ENCODE measurements around the gene RIN3. TPM values are rescaled to one million over a fixed set of nuclear protein-coding genes. Genes with fewer than 3 reads are reported as not detected.

The RIN3 gene
- total RNA-seq, 4 donors from 2014 or later: 6.2 to 29.8 (median 12.2) TPM

DNA sequence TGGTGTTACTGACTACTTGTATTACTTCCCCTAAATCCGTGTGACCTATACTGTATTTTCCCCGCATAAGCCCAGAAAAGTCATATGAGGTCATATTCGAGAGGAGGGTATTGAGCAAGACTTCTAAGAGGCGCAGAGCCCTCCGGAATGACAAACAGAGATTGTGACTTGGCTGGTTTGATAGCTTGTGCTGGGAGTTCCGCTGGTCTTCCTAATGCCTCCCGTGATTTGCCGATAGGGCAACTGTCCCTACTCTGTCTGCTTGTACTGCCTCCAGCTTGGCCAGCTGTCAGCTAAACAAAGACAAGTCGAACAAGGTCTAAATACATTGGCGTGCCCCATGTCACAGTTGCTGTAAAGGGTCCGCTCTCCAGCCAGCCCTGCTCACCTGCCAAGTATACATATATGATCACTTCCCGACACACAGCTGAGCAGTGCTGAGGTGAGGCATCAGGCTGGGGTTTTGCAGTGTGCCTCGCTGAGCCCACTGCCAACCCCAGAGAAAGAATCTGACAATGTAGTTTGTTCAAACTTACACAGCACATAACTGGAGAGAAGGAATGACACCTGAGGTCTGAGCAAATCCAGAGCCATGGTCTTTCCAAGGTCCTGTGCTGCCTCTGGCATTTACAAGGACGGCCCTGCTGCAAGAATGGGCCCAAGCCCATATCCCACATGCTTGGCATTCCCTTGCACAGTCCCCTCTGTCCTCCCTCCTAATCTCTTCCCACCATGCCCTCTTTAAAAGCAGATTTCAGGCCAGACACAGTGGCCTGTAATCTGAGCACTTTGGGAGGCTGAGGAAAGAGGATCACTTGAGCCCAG, 211.1 kb downstream of the RIN3 start:
- Histone ChIP-seq H3K4me1 (no peaks in the 10 kb centered on the region), H3K36me3 (no peaks in the 10 kb centered on the region), H3K27ac (no peak overlapping the region), H3K27me3 (no peaks in the 10 kb centered on the region), H3K4me3 (no peak overlapping the region), H3K9me3 (no peaks in the 10 kb centered on the region)
- intact Hi-C loops (cut with DNase I; ENCODE audit: low total_unique reads): no loop called here
- no peak for DNase-seq
- TF ChIP-seq POLR2A (IDR thresholded peaks at IDR 0.05): no peak
- TF ChIP-seq, protein P1, sequence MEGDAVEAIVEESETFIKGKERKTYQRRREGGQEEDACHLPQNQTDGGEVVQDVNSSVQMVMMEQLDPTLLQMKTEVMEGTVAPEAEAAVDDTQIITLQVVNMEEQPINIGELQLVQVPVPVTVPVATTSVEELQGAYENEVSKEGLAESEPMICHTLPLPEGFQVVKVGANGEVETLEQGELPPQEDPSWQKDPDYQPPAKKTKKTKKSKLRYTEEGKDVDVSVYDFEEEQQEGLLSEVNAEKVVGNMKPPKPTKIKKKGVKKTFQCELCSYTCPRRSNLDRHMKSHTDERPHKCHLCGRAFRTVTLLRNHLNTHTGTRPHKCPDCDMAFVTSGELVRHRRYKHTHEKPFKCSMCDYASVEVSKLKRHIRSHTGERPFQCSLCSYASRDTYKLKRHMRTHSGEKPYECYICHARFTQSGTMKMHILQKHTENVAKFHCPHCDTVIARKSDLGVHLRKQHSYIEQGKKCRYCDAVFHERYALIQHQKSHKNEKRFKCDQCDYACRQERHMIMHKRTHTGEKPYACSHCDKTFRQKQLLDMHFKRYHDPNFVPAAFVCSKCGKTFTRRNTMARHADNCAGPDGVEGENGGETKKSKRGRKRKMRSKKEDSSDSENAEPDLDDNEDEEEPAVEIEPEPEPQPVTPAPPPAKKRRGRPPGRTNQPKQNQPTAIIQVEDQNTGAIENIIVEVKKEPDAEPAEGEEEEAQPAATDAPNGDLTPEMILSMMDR (IDR thresholded peaks at IDR 0.05): no peak

- Histone ChIP-seq H3K36me3 (no peaks in the 10 kb centered on the region), H3K9me3 (no peaks in the 10 kb centered on the region), H3K4me1 (no peaks in the 10 kb centered on the region), H3K27me3 (no peaks in the 10 kb centered on the region), H3K27ac (peak overlapping the region in 1 of 2 donors; percentile 19), H3K4me3 (no peak overlapping the region)
- TF ChIP-seq, protein P1 (IDR thresholded peaks at IDR 0.05): no peak
- no peak for TF ChIP-seq POLR2A (IDR thresholded peaks at IDR 0.05)
- DNase-seq: peak; percentile 27 to 47
- intact Hi-C loops (cut with DNase I; ENCODE audit: low total_unique reads): no loop called here
Observed at GRCh38 chr14:92726135-92726932, 212.8 kb downstream of the RIN3 start.

DNA sequence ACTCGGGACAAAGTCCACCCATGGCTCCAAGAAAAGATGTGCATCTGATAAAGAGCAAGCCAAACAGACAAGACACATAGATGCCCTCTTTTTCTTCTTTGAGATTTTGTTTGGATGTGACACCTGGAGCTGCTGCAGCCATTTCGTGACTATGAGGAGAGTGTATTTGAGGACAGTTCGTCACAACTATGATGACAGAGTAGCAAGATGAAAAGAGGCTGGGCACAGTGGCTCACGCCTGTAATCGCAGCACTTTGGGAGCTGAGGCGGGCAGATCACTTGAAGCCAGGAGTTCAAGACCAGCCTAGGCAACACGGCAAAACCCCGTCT, 213.3 kb downstream of the RIN3 start:
- DNase-seq: no peak
- Histone ChIP-seq H3K36me3 (no peaks in the 10 kb centered on the region), H3K4me3 (no peak overlapping the region), H3K27me3 (no peaks in the 10 kb centered on the region), H3K4me1 (no peaks in the 10 kb centered on the region), H3K9me3 (no peaks in the 10 kb centered on the region), H3K27ac (no peak overlapping the region)
- intact Hi-C loops (cut with DNase I; ENCODE audit: low total_unique reads): no loop called here
- TF ChIP-seq, protein P1 (IDR thresholded peaks at IDR 0.05): no peak
- no peak for TF ChIP-seq POLR2A (IDR thresholded peaks at IDR 0.05)

DNA sequence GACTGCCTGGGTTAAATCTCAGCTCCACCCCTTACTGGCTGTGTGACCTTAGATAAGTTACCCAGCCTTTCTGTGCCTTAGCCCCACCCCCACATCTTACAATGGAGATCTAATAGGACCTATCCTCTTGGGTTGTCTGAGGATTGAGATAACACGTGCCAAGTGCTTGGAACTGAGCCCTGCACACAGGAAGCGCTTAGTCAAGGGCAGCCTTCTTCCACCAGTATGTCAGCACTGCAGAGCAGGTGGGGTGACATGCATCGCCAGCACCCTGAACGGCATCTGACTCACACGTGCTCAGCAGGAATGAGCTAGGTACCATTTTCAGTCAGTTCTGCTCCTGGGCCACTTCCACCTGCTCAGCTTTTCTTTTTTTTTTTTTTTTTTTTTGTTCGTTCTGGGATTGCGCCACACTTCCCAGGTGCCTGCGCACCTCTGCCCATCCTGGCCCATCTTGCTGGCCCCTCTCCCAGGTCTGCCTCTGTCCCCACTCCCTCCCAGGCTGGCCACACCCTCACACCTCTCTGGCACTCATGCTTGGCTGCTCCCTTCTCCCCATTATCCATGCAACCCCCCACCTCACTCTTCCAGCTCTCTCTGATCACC, 215.3 kb downstream of the RIN3 start:
- Histone ChIP-seq H3K36me3 (no peaks in the 10 kb centered on the region), H3K4me1 (no peaks in the 10 kb centered on the region), H3K4me3 (no peak overlapping the region), H3K27ac (no peak overlapping the region), H3K9me3 (no peaks in the 10 kb centered on the region), H3K27me3 (no peaks in the 10 kb centered on the region)
- TF ChIP-seq, protein P1 (IDR thresholded peaks at IDR 0.05): no peak
- TF ChIP-seq POLR2A (IDR thresholded peaks at IDR 0.05): no peak
- no peak for DNase-seq
- intact Hi-C loops (cut with DNase I; ENCODE audit: low total_unique reads): no loop called here
